Measurements from ENCODE around the gene CHD6.
A peak's percentile ranks its signal among the peaks of the same experiment; 100 is the strongest.

CHD6 gene

GRCh38 chr20:41418031-41418430 is 200.1 kb downstream of the CHD6 start:
- DNase-seq = no peak

- no peak for DNase-seq
Observed at GRCh38 chr20:41415191-41415590, 203.0 kb downstream of the CHD6 start.

GRCh38 chr20:41413169-41413568 is 205.0 kb downstream of the CHD6 start:
- no peak for DNase-seq

DNA sequence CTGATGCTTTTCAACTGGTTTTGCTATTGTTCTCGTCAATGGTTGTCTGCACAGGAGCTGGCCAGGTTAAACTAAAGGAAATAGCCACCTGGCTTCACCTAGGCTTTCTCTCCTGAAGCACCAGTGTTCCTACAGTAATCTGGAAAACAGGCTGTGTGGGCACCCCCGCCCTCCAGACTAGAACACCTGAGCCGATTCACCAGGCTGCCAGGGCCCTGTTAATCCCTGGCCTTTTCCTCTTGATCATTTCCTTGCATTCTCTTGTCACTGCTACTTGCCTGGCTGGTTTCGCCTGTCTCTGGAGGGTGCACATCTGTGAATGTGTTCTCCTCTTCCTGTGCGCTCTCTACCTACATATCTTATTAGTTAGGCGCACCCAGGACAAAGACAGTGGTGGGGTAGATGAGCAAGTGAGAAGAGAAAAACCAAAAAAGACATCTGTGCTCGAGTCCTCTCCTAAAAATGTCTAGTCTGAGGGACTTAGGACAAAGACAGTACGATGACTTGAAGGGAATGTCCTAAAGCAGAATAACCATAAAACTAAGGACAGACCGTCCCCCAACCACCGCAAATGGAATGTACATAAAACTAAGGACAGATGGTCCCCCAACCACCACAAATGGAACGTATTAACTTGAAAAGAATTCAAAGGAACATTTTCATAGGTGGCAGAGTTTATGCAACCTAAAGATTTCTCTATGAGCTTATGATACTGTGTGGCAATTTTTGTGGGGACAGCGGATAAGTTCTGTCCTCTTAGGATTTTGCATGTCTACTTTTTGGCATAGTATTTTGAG is 205.7 kb downstream of the CHD6 start:
- no peak for DNase-seq

DNA sequence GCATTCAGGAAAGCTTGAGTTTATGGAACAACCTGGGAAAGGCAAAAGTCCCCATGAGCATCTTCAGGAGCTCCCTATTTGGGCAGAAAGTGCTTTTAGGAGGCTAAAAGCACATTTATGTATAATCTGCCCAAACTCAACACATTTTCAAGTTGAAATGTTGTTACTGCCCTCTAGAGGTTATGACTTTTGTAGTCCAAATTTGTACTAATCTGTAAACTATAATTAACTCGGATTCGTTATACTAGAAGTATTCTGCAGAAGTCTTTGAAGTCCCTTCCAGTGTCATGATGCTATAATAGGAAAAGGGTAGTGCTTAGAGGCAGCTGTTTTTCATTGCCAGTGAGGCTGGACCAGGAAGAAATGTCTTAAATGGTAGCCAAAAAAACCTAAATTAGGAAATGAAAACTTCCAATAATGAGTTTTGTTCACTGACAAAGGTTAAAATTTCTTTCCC is 206.8 kb downstream of the CHD6 start:
- DNase-seq = no peak

DNA sequence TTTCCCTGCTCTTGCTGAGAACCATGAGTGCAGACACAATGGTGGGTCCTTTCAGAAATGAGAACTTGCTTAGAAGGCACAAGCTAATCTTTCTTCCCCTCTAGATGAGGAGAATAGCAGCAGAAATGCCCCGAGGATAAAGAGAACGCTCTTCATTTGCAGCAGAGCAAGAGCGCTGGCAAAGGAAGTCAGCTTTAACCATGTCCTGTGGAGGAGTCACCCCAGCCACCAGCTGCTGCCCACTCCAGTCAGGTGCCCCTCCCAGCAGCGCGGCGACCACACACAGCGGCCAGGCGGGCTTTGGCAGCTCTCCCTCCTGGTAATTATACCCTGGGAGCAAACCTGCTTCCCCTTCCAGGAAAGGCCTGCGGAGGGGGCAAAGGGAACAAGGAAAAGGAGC is 209.2 kb downstream of the CHD6 start:
- no peak for DNase-seq

DNA sequence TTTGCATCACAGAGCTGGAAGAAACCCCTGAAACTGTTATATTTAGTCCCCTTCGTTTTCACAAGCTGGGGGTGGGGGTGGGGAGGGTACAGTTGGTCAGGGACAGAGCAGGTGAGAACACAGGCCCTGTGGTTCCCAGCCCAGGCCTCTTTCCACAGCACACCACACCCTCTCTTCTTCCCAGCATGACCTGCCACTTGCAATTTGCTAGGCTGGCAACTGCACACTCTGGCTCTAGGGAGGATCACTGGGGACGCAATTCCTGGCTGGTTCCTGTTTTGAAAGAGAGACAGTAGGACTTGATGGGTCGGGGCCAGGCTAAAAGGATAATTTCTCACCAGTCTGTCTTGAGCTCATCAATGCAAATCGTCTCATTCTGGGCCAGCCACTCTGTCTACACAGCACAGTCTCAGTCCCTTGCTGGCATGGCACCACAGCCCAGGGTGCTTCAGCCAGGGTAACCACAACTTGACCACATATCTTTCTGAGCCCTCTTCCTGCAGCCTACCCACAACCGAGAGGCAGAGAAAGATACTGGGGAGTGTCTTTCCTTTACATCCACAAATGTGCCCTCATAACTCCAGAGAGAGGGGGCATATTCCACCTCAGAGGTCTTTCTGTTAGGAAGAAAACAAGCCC is 209.9 kb downstream of the CHD6 start:
- peak in 1 of 2 experiments; percentile 22 for DNase-seq

DNA sequence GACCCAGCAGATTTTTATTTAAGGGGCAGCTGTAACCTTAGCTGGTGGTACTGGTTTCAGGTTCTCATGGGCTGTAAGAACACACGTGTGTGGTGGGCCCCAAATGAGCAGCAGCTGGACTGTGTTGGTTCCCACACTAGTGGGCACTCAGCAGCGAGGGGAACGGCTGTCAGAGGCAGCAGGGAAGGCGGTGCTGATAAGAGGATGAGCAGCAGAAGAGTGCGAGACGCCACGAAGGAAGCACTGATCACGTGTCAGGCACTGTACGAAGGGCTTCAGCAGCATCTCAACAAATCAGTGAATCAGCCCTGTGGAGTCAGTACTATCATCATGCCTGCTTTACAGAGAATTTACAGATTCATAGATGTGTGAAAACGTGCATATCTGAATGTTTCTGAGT is 210.6 kb downstream of the CHD6 start:
- no peak for DNase-seq

DNA sequence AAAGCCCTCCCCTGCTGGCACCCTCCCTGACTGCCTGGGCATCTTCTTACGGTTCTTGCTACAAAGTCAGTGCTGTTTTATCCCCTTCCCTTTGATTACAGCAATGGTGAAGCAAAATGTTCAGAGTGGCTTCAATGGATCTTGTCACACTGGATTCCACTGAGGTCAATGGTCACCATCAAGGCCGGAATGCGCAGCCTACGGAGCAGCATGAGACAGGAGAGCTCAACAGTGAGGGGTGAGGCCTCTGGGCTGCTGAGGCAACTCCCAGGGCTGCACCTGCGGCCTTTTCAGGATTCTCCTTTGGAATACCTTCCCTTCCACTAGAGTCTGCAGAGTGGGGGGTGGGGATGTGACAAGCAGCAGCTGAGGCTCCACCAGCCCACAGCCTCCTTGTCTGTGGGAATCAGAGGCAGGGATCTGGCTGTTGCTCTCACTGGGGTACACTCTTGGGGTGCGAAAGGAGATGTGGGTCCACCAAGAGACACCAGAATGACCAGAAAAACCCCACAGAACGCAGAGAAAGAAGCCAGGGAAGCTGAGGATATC is 211.2 kb downstream of the CHD6 start:
- no peak for DNase-seq

- no peak for DNase-seq
Observed at GRCh38 chr20:41406353-41406752, 211.8 kb downstream of the CHD6 start.

DNA sequence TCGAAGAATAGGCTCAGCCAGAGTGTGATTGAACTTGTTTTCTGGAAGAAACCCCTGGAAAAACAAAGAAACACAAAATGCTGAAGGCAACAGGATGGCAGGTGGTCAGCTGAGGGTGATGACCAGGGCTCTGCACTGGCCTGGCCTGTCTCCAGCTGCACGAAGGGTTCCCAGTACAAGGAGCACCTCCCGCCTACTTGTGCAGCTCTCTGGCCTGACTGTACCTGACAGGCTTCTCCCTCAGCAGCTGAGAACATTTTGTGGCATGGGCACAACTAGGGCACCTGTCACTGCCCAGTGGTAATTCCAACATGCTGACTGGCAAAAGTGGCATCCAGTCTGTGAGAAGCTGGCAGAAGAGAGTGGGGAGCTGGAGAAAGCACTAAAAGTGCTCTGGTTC is 212.7 kb downstream of the CHD6 start:
- DNase-seq = no peak

DNA sequence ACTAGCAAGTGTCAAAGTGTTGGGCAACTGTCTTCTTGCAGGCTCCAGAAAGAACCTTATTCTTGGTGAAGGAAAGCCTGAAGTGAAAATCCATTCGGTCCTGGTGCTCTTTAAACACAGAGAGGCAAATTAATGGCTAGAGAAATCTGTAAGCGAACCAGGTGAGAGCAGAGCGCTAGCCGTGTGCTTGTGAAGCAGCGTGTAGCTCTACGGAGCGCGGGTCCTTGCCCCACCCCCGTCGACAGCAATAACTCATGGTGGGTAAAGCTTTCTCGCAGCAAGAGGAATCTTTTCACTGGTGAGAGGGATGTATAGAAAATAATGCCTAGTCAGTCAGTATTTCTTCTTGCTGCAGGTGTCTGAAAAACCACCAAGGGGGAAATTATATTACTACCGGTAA is 214.6 kb downstream of the CHD6 start:
- no peak for DNase-seq

GRCh38 chr20:41398408-41398807 is 219.8 kb downstream of the CHD6 start:
- no peak for DNase-seq

DNA sequence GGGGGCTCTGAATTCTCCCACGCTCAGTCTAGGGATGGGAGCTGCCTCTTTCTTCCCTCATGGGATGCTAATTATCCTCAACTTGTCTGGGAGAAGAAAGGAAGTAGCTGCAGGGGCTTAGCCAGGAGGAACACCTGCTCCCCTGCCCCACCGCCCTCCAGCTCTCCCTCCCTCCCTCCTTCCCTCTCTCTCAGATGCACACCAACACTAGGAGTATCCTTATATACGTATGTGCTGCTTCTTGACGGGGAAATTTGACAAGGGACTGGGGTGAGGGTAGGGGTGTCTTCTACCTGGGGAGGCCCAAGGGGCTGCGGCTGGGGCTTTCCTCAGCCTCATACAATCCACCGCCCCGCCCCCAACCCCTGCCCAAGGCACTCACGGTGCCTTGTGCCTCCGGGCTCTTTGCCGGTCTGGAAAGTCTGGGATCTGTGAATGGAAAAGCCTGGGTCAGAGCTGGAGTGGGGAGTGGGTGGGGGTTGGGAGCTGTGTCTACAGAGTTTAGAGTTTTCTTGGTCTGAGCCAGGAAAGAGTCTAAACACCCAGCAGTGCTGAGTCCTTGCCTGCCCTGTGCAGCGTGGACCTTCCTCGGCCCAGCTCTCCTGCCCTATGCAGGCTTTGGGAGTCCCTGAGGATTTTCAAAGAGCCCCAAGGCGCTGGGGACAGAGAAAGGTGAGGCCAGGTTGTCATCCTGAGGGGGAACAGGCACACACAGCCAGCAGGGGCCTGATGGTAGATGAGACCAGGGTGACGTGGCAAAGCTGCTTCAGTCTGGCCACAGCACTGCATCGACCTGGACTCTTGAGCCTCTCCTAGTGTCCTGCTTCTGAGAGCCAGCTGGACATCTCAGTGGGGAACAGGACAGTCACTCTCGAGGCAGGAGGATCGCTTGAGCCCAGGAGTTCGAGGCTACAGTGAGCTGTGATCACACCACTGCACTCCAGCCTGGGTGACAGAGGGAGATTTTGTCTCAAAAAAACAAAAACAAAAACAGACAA is 222.2 kb downstream of the CHD6 start:
- DNase-seq = no peak

- no peak for DNase-seq
Observed at GRCh38 chr20:41394931-41395666, 223.1 kb downstream of the CHD6 start.

DNA sequence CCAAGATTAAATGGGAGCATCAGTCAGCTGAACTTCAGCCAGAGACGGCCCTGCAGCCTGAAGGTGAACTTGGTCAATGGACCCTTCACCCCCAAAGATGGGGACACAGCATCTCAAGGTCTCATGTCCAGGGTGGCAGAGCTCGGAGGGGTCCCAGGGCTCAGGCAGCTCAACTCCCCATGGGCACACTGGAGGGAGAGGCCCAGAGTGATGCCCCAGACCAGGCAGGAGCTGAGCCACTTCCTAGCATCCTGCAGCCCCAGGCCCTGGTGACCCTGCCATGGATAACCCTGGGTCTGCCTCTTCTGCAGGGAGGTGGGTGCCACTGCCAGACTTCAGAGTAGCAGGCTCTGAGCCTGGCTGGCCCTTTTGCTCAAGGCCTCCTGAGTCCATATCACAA is 224.1 kb downstream of the CHD6 start:
- no peak for DNase-seq

- DNase-seq = no peak
Observed at GRCh38 chr20:41393705-41394066, 224.5 kb downstream of the CHD6 start.

GRCh38 chr20:41392871-41393704 is 225.1 kb downstream of the CHD6 start:
- DNase-seq = no peak

- no peak for DNase-seq
Observed at GRCh38 chr20:41392295-41392694, 225.9 kb downstream of the CHD6 start.

- DNase-seq = no peak
Observed at GRCh38 chr20:41391587-41392001, 226.6 kb downstream of the CHD6 start.

GRCh38 chr20:41390889-41391288 is 227.3 kb downstream of the CHD6 start:
- no peak for DNase-seq
